Measurements from ENCODE around the gene MCM3AP. TPM values are rescaled to one million over a fixed set of nuclear protein-coding genes. Genes with fewer than 3 reads are reported as not detected.

MCM3AP gene
- total RNA-seq, 2 experiments from 2014 or later: 71.1 to 106 TPM

DNA sequence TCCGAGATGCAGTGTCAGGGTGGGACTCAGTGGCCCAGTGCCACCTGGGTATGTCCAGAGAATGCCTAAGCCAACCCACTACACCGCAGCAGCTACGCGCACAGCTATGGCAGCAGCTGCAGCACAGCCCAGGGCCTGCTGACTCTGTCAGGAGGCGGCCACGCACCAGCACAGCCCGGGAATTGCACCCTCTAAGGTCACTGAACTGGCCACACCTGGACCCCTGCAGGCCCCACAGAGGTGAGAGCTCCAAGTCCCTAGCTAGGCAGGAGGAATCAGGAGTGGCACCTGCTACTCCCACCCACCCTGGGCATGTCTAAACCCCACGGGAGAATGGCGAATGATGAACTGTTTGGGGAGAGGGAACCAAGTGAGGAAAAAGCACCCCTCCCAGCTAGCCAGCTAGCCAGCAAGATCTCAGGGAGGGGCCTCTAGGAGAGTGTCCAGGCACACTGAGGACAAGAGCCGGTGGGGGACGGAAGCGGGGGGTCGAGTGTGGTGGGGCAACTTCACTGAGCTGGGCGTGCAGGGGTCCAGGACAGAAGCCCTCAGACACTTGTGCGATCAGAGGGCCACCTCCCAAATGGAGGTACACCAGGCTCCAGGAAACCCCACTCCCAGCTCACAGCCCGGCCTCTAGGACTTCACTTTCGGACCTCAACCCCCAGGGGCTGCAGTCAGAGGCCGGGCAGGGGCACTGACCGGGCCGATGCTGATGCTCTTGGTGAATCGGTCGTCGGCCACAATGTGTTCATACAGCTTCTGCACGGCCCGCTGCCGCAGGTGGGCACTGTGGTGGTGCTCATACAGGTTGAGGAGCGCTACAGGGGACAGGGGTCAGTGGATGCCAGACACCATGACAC lies 70.7 kb downstream of the MCM3AP start:
- ChIA-PET POLR2A (no interaction called here), CTCF (no interaction called here)
- no peaks in the 10 kb centered on the region for H3K4me1 Mint-ChIP-seq
- H3K4me3 Mint-ChIP-seq: no peak overlapping the region
- intact Hi-C loops (cut with DNase I, micrococcal nuclease): no loop called here
- DNase-seq: no peak
- ATAC-seq: no peak
- H3K9me3 Mint-ChIP-seq (ENCODE audit: low read depth): no peaks in the 10 kb centered on the region
- H3K27ac Mint-ChIP-seq: no peak overlapping the region
- peaks cover 2% of the 10 kb centered on the region for H3K36me3 Mint-ChIP-seq (ENCODE audit: low read depth)
- H3K27me3 Mint-ChIP-seq: no peaks in the 10 kb centered on the region

DNA sequence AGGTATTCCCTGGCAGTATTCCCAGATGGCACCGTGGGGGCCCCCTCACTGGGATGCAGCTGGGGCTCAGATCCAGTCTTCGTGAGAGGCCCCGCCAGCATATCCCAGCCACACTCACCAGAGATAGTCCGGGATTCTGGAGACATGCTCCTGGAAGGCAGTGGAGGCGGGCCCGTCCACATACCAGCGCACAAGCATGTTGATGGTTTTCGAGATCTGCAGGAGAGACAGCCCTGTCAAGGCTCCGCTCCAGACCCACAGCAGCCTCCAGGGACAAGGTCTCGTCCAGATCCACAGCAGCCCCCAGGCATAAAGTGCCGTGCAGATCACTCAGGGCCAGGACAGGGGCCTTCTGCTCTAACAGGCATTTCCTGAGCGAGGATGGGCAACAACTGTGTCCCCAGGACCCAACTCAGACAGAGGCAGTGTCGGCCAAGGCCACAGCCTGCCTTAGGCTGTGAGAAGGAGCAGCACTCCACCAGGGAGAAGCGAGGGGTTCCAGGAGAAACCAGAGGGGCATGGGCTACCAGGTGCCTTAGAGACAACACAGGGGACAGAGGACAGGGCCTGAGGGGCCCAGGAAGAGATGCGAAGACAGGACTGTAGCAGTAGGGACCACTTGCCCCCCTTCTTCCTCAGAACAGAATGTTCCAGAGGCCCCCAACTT lies 71.7 kb downstream of the MCM3AP start:
- POLR2A ChIA-PET: no interaction called here

DNA sequence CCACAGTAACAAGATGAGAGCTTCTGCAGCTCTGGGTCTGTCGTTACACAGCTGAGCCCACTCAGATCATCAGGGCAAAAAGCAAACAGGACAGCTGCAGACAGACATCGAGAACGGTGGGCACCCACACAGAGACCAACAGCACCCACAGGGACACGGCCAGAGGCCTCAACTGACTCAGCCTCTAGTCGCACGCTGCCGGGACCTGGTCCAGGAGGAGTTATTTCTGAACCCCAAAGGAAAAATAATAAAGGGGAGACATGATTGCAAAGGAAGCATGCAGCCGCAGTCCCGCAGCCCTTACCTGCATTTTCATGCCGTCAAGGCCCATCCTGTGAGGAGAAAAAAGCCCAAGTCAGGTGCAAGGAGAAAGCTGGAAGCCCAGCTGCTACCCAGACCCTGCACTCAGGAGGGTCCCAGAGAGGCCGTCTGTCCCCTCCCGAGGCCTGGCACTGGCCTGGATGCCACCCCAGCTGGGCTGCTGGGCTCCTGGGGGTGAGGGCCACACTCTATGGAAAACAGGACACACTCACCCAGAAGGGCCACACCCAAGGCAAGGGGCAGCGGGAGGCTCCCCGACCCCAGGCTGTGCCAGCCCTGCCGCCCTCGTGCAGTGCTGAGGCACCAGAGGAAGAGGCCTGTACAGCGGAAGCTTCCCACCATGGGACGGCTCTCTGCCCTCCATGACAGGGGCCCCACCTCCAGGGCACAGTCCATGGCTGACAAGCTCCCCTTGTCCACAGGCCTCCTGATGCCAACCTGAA lies 72.5 kb downstream of the MCM3AP start:
- intact Hi-C loops (cut with DNase I, micrococcal nuclease): no loop called here
- Mint-ChIP-seq H3K4me1 (no peaks in the 10 kb centered on the region), H3K27me3 (no peaks in the 10 kb centered on the region), H3K36me3 (ENCODE audit: low read depth) (peaks cover 6% of the 10 kb centered on the region), H3K27ac (no peak overlapping the region), H3K9me3 (ENCODE audit: low read depth) (no peaks in the 10 kb centered on the region), H3K4me3 (no peak overlapping the region)
- DNase-seq (no peak), ATAC-seq (no peak)
- POLR2A ChIA-PET: interaction anchor here (0.5 kb wide), 1 partner anchor 367 kb away, joined by 5 read pairs; no protein-coding TSS in a partner anchor
- CTCF ChIA-PET: no interaction called here

More for the DNA sequence above, 71.7 kb downstream of the MCM3AP start:
- CTCF ChIA-PET: no interaction called here
- DNase-seq (no peak), ATAC-seq (no peak)
- intact Hi-C loops (cut with DNase I, micrococcal nuclease): no loop called here
- Mint-ChIP-seq H3K36me3 (ENCODE audit: low read depth) (peaks cover 6% of the 10 kb centered on the region), H3K27ac (no peak overlapping the region), H3K4me1 (no peaks in the 10 kb centered on the region), H3K4me3 (no peak overlapping the region), H3K27me3 (no peaks in the 10 kb centered on the region), H3K9me3 (ENCODE audit: low read depth) (no peaks in the 10 kb centered on the region)

DNA sequence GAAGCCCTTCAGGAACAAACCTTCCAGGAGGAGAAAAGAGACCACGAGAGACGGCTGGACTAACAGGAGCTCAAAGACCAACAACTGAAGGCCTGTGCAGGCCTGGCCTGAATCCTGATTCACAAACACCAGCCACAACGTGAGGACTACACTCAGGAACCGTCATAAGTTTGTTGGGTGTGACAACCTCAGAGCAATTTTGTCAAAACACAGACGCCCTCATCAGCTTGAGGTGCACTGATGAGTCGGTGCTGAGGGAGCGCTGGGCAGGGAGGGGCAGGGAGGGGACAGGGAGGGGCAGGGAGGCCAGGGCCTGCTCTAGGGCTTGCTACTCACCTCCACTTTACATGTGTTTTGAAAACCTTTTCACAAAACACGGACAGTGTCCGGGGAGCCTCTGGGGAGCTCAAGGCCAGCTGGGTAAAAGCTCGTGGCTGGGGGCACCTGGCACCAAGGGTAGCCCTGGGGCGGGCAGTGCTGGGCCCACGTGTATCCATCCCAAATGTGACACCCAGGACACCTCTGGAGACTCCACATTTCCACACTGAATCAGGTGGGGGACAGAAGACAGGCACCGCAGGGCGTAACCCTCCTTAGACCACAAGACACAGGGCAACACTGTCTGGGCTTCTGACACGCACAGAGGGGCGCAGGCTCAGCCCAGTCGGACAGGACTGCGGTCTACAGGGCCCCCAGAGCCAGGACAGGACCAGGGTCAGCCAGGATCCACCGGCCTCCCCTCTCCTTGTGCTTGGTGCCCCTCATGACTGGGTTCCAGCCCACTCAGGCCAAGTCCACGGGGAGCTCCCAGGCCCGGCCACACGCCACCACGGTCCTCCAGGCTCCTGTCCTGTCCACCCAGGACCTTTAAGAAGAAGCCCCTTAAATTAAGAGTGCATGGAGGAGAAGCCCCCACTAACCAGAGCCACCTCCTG lies 73.4 kb downstream of the MCM3AP start:
- H3K4me1 Mint-ChIP-seq: no peaks in the 10 kb centered on the region
- peaks cover 6% of the 10 kb centered on the region for H3K36me3 Mint-ChIP-seq (ENCODE audit: low read depth)
- no peak overlapping the region for H3K27ac Mint-ChIP-seq
- no peaks in the 10 kb centered on the region for H3K9me3 Mint-ChIP-seq (ENCODE audit: low read depth)
- CTCF ChIA-PET: no interaction called here
- H3K4me3 Mint-ChIP-seq: no peak overlapping the region
- ATAC-seq (no peak), DNase-seq (no peak)
- POLR2A ChIA-PET: interaction anchor here (0.5 kb wide), 1 partner anchor 366 kb away, joined by 5 read pairs; no protein-coding TSS in a partner anchor
- intact Hi-C loops (cut with DNase I, micrococcal nuclease): no loop called here
- no peaks in the 10 kb centered on the region for H3K27me3 Mint-ChIP-seq

DNA sequence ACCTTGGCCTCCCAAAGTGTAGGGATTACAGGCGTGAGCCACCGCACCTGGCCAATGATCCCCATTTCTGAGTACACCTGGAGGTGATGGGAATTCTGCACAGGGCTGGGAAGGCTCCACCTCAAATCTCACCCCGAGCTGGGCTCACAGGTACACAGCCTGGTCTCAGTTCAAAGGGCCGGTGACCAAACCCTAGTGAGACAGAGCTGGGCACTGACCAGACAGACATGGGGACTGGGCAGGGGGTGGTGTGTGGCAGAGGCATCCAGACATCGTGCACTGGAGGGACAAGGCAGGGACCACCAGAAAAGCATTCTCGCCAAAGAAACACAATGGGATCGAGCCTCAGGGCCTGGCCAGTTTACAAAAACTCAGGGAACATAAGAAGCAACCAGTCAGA lies 74.0 kb downstream of the MCM3AP start:
- Mint-ChIP-seq H3K36me3 (ENCODE audit: low read depth) (peaks cover 6% of the 10 kb centered on the region), H3K9me3 (ENCODE audit: low read depth) (no peaks in the 10 kb centered on the region), H3K4me3 (no peak overlapping the region), H3K27ac (no peak overlapping the region), H3K4me1 (no peaks in the 10 kb centered on the region), H3K27me3 (no peaks in the 10 kb centered on the region)
- ChIA-PET POLR2A (no interaction called here), CTCF (no interaction called here)
- intact Hi-C loops (cut with DNase I, micrococcal nuclease): no loop called here
- DNase-seq: no peak
- ATAC-seq: no peak

DNA sequence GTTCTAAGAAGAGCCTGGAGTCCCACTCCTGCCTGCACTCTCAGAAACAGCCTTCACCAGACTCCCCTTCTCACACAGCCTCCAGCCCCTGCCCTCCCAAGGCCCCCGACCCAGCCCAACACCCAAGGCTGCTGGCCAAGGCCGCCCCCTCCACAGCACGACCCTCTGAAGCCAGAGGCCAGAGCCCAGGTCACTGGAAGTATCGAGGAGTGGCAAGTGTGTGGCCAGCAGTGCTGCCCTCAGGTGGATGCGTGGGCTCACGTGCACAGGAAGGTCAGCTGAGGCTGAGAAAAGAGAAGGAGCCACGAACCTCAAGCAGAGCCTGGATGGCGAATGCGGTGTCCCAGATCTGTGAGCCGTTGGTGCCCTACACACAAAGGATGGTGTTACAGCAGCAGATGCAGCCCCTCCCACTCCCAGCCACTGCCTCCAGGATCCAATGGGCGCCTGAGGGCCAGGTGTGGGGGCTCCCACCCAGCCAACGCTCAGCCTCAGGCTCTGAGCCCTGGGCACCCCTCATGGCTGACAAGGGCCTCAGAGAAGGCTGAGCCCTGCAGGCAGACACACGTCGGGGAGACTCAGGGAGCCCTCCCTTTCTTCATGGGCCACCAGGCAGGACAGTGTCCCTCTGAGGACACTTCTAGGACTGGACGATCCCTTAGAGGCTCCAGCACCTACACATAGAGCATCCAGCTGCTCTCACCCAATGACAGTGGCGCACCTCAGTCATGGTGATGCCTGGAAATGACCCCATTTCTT lies 74.9 kb downstream of the MCM3AP start:
- POLR2A ChIA-PET: no interaction called here
- Mint-ChIP-seq H3K9me3 (ENCODE audit: low read depth) (no peaks in the 10 kb centered on the region), H3K27me3 (no peaks in the 10 kb centered on the region), H3K4me3 (no peak overlapping the region), H3K27ac (no peak overlapping the region), H3K36me3 (ENCODE audit: low read depth) (peaks cover 7% of the 10 kb centered on the region), H3K4me1 (no peaks in the 10 kb centered on the region)
- ATAC-seq (no peak), DNase-seq (no peak)
- CTCF ChIA-PET: no interaction called here
- intact Hi-C loops (cut with DNase I, micrococcal nuclease): no loop called here

DNA sequence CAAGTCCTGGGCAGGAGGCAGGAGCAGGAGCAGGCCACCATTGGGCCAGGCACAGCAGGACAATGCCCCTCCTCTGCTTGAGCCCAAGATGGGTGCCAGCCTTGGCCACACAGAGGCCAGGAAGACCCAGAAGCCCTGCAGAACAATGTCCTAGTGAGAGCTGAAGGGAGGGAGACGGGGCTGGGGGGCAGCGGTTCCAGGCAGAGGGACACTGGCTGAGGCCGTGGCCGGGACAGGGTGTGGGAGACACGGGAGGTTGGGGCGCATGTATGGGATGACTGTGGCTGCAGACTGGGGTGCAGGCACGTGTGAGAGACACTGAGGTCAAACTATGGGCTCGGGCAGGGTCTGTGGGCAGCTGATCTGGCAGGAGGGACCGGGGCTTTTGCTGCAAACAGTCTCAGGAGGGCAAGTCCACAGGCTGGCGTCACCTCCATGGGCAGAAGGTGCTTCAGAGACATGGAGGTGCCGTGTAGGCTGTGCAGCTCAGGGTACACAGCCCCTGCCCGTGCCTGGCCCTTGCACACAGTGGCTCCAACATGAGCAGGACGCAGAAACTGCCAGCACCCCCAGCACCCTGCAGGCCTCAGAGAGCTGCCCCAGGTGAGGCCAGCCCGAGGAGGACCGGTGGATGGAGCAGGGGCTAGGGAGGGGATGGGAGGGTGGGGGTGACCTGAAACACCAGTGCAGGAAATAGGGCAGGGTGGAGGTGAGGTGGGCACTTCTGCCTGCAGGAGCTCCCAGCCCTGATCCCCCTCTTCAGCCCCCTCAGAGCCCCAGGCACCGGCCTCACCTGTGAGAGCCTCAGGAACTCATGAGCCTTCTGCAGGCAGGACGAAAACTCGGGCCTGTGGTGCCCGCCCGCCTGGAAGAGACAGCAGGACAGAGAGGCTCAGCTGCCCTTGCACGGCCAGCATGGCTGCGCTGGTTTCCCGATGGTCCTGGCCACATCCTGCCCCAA lies 76.4 kb downstream of the MCM3AP start:
- POLR2A ChIA-PET: no interaction called here
- CTCF ChIA-PET: interaction anchor here (0.7 to 1.2 kb wide), 2 partner anchors 34 to 155 kb away, joined by 3 to 4 read pairs; no protein-coding TSS in a partner anchor

DNA sequence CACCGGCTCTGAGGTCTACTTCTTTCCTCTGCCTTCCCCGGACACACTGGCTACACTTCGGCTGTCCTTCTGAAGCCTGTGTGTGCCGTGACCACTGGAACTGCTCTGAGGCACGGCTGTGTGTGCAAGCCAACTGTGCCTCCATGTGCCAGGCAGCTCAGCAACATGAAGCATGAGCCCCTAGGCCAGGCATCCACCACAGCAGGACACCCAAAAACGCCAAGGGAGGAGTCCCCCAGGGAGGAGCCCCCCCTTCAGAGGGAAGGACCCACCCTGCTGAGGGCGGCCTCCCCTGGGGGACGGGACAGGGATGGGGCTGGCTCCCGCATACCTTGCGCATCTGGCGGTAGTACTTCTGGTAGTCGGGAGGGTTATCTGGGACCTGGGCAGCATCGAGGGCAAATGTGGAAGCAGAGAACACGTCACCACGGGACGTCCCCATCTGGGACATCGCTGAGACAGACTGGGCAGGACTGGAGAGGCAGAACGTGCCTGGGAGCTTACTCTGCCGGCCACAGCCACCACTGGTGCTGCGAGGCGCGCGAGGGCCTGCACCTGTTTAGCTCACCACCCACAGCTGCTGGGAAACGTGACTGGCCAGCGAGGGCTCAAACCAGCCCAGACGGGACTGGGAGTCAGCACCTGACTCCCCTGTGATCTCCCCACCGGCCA lies 77.4 kb downstream of the MCM3AP start:
- DNase-seq (no peak), ATAC-seq (no peak)
- Mint-ChIP-seq H3K4me1 (no peaks in the 10 kb centered on the region), H3K27ac (no peak overlapping the region), H3K36me3 (ENCODE audit: low read depth) (peaks cover 9% of the 10 kb centered on the region), H3K27me3 (no peaks in the 10 kb centered on the region), H3K9me3 (ENCODE audit: low read depth) (no peaks in the 10 kb centered on the region), H3K4me3 (no peak overlapping the region)
- CTCF ChIA-PET: interaction anchor here (1.2 kb wide), 1 partner anchor 33 kb away, joined by 4 read pairs; no protein-coding TSS in a partner anchor
- intact Hi-C loops (cut with DNase I, micrococcal nuclease): no loop called here
- POLR2A ChIA-PET: no interaction called here

More for the DNA sequence above, 76.4 kb downstream of the MCM3AP start:
- ATAC-seq (no peak), DNase-seq (no peak)
- Mint-ChIP-seq H3K27me3 (no peaks in the 10 kb centered on the region), H3K9me3 (ENCODE audit: low read depth) (no peaks in the 10 kb centered on the region), H3K4me1 (no peaks in the 10 kb centered on the region), H3K36me3 (ENCODE audit: low read depth) (peaks cover 7% of the 10 kb centered on the region), H3K27ac (peak overlapping the region; percentile 25), H3K4me3 (no peak overlapping the region)
- intact Hi-C loops (cut with DNase I, micrococcal nuclease): no loop called here

DNA sequence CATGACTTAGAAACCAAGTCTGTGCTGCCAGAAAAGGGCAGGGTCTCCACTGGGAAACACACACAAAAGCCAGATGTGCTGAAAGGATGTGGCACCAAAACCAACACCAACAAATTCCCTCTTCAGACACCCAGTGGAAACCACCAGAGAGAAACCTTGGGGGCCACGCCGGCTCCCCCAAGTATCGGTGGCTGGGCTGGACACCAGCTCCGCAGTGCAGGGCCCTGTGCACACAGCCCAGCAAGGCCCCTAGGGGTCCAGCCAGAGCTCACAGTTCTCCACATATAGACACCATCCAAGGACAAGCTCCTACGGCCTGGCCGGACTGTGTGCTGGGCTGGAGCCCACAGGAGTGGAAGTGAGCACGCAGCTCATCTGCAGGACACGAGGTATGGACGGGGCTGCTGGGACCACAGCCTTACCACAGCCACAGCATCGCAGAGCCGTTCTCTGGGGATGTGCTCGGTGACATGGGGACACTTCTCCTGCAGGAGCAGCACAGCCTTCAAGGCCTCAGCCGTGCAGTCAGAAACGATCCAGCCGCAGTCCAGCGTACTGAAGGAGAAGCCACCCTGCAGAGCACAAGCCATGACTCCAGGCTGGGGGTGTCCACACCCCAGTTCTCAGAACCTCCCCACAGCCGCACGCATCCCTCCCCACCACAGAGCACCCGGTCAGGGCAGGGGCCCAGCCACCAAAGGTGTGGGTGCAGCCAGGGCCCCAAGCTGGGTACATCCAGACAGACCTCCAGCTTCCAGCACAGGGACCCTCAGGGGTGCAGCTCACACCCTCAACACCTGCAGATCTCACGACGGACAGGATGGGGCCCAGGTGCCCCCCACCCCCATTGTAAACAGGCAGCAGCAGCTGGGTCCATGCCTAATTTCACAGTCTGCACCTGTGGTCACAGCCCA lies 78.1 kb downstream of the MCM3AP start:
- no peak for ATAC-seq
- no peaks in the 10 kb centered on the region for H3K27me3 Mint-ChIP-seq
- intact Hi-C loops (cut with DNase I, micrococcal nuclease): no loop called here
- no peaks in the 10 kb centered on the region for H3K9me3 Mint-ChIP-seq (ENCODE audit: low read depth)
- no peak overlapping the region for H3K4me3 Mint-ChIP-seq
- POLR2A ChIA-PET: no interaction called here
- H3K36me3 Mint-ChIP-seq (ENCODE audit: low read depth): peaks cover 11% of the 10 kb centered on the region
- no peak for DNase-seq
- H3K4me1 Mint-ChIP-seq: no peaks in the 10 kb centered on the region
- H3K27ac Mint-ChIP-seq: no peak overlapping the region
- CTCF ChIA-PET: no interaction called here
